ENCODE measurements around the gene MRPL30. TPM values are rescaled to one million over a fixed set of nuclear protein-coding genes. Genes with fewer than 3 reads are reported as not detected.

Gene MRPL30
- total and polyA plus RNA-seq, 2 donors (not counting 1 experiment from before 2014, with no cell fraction given), result 26.8 to 39.3 TPM

GRCh38 chr2:99159594-99159993, 21.4 kb upstream of the MRPL30 start:
- Histone ChIP-seq H3K4me2 (ENCODE audit: extremely low read depth, insufficient read depth, low read length) (no peak overlapping the region), H2AFZ (ENCODE audit: low read length) (no peak overlapping the region), H3K27ac (ENCODE audit: insufficient read depth, low read length) (no peak overlapping the region), H3K9me3 (ENCODE audit: control insufficient read depth, insufficient read depth, low read depth, low read length) (no peaks in the 10 kb centered on the region), H3K9ac (ENCODE audit: insufficient read depth, low read length) (no peak overlapping the region), H4K20me1 (ENCODE audit: control insufficient read depth, extremely low read depth, insufficient read depth, low read length) (no peaks in the 10 kb centered on the region), H3K4me3 (replicated peaks in 1 of 4; ENCODE audit: control extremely low read depth in 1 of 4, insufficient read depth in 1 of 4, low read depth in 3 of 4, low read length in 4 of 4) (no peak overlapping the region), H3K4me1 (ENCODE audit: control insufficient read depth, extremely low read depth, insufficient read depth, low read length) (no peaks in the 10 kb centered on the region), H3K79me2 (ENCODE audit: control insufficient read depth, insufficient read depth, low read length) (no peaks in the 10 kb centered on the region), H3K27me3 (ENCODE audit: control insufficient read depth, insufficient read depth, low read length) (no peaks in the 10 kb centered on the region), H3K36me3 (ENCODE audit: control insufficient read depth, insufficient read depth, low read length) (no peaks in the 10 kb centered on the region)
- no peak for DNase-seq (ENCODE audit: low read depth in 2 of 2)
- TF ChIP-seq CTCF (conservative IDR thresholded peaks at IDR 0.05 in 1 of 2, IDR thresholded peaks at IDR 0.05 in 1 of 2; ENCODE audit: low read depth in 1 of 2, low read length in 2 of 2) (no peak), EZH2 (IDR thresholded peaks at IDR 0.05; ENCODE audit: low read length, missing control alignments) (no peak)

GRCh38 chr2:99166218-99166617, 14.8 kb upstream of the MRPL30 start:
- Histone ChIP-seq H3K27me3 (ENCODE audit: control insufficient read depth, insufficient read depth, low read length) (no peaks in the 10 kb centered on the region), H3K9me3 (ENCODE audit: control insufficient read depth, insufficient read depth, low read depth, low read length) (no peaks in the 10 kb centered on the region), H3K36me3 (ENCODE audit: control insufficient read depth, insufficient read depth, low read length) (peaks cover 2% of the 10 kb centered on the region), H3K9ac (ENCODE audit: insufficient read depth, low read length) (no peak overlapping the region), H2AFZ (ENCODE audit: low read length) (no peak overlapping the region), H3K79me2 (ENCODE audit: control insufficient read depth, insufficient read depth, low read length) (no peaks in the 10 kb centered on the region), H4K20me1 (ENCODE audit: control insufficient read depth, extremely low read depth, insufficient read depth, low read length) (no peaks in the 10 kb centered on the region), H3K4me2 (ENCODE audit: extremely low read depth, insufficient read depth, low read length) (no peak overlapping the region), H3K27ac (ENCODE audit: insufficient read depth, low read length) (no peak overlapping the region), H3K4me1 (ENCODE audit: control insufficient read depth, extremely low read depth, insufficient read depth, low read length) (no peaks in the 10 kb centered on the region), H3K4me3 (replicated peaks in 1 of 4; ENCODE audit: control extremely low read depth in 1 of 4, insufficient read depth in 1 of 4, low read depth in 3 of 4, low read length in 4 of 4) (no peak overlapping the region)
- DNase-seq (ENCODE audit: low read depth in 2 of 2), result no peak
- TF ChIP-seq CTCF (conservative IDR thresholded peaks at IDR 0.05 in 1 of 2, IDR thresholded peaks at IDR 0.05 in 1 of 2; ENCODE audit: low read depth in 1 of 2, low read length in 2 of 2) (no peak), EZH2 (IDR thresholded peaks at IDR 0.05; ENCODE audit: low read length, missing control alignments) (no peak)

- no peak for TF ChIP-seq CTCF (conservative IDR thresholded peaks at IDR 0.05 in 1 of 2, IDR thresholded peaks at IDR 0.05 in 1 of 2; ENCODE audit: low read depth in 1 of 2, low read length in 2 of 2)
- TF ChIP-seq EZH2 (IDR thresholded peaks at IDR 0.05; ENCODE audit: low read length, missing control alignments), result no peak
- Histone ChIP-seq H3K9ac (ENCODE audit: insufficient read depth, low read length) (no peak overlapping the region), H3K9me3 (ENCODE audit: control insufficient read depth, insufficient read depth, low read depth, low read length) (no peaks in the 10 kb centered on the region), H3K4me1 (ENCODE audit: control insufficient read depth, extremely low read depth, insufficient read depth, low read length) (no peaks in the 10 kb centered on the region), H3K4me3 (replicated peaks in 1 of 4; ENCODE audit: control extremely low read depth in 1 of 4, insufficient read depth in 1 of 4, low read depth in 3 of 4, low read length in 4 of 4) (no peak overlapping the region), H3K79me2 (ENCODE audit: control insufficient read depth, insufficient read depth, low read length) (no peaks in the 10 kb centered on the region), H3K36me3 (ENCODE audit: control insufficient read depth, insufficient read depth, low read length) (peaks cover 2% of the 10 kb centered on the region), H2AFZ (ENCODE audit: low read length) (no peak overlapping the region), H3K27me3 (ENCODE audit: control insufficient read depth, insufficient read depth, low read length) (no peaks in the 10 kb centered on the region), H3K4me2 (ENCODE audit: extremely low read depth, insufficient read depth, low read length) (no peak overlapping the region), H4K20me1 (ENCODE audit: control insufficient read depth, extremely low read depth, insufficient read depth, low read length) (no peaks in the 10 kb centered on the region), H3K27ac (ENCODE audit: insufficient read depth, low read length) (no peak overlapping the region)
- DNase-seq (ENCODE audit: low read depth in 2 of 2), result no peak
Measured at GRCh38 chr2:99169534-99169933, 11.4 kb upstream of the MRPL30 start.

Measured in fibroblast of lung (primary cell).